Measurements from ENCODE around the gene KCTD20.
"Not testable (repeated sequence)": the region's sequence is repeated elsewhere in the genome, so short reads cannot be mapped to it uniquely, and the experiment has no call there.

KCTD20 gene

DNA sequence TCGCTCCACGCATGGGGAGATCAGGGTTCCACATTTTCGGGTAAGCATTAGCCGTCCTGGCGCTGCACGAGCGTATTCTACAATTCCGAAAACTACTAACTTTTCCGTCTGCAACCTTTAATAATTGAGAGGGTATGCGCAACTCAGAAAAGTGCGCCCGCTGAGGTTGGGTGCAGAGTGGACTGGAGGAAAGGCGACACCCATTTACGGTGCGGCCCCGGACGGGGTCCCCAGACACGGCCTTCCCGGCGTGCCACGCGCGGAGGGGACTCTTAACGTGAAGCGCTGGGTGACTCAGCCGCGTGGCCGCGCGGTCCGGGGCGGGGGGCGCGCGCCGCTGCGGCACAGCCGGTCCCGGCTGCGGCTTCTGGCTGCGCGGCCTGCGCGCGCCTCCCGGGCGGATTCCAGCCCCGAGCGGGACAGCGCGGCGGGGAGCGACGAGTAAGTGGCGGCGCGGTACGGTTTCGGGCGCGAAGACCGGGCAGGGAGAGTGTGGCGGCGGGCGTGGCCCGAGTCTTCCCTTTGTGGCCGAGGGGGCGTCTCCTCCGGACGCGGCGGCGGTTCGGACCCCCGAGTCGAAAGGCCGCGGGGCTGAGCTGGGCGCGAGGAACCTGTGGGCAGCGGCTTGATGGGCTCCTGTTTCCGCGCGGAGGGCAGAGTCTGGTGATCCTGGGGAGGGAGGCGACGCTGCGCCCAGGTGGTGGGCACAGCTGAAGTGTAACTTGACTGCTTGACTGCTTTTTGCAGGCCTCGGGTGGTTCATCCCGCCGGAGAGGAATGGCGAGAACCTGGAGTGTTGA is at the start of gene KCTD20, which contains the start of gene PXT1:
TSS of gene KCTD20 (plus strand) at position 330 of the 800 bp plus-strand sequence. CDS start 27,098 bp downstream, outside the sequence.
TSS of gene PXT1 (minus strand) at position 184 of the 800 bp plus-strand sequence. CDS start 16,772 bp downstream, outside the sequence.
- DNase-seq, result peak; percentile 88

- DNase-seq, result no peak
Observed at GRCh38 chr6:36399970-36400369, 42.8 kb upstream of the KCTD20 start.

DNA sequence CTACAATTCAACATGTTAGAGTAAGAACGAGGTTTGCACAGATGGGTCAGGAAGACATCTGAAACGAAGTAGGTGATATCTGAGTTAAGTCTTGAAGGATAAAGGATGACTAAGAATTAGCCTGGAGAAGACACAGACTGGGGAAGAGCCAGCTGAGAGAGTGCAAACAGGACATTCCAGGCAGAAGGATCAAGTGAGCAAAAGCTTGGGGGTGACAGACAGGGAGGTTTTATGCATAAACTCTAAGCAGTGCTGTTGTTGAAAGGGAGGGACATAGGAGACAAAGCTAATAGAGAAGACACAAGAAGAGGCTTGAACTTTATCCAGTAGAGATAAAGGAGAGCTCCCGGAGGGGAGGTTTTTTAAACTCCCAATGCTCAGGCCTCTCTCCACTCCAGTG is 40.3 kb upstream of the KCTD20 start:
- DNase-seq, result no peak

DNA sequence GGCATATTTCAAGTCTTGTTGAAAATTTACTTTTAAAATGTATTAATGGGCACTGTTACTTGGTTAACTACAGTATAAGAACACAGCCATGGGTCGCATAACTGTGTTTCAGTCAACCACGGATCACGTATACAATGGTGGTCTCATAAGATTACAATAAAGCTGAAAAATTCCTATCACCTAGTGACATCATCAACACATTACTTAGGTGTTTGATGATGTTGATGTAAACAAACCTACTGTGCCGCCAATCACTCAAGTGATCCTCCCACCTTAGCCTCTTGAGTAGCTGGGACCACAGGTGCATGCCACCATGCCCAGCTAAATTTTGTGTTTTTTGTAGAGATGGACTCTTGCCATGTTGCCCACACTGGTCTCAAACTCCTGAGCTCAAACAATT is 38.6 kb upstream of the KCTD20 start:
- no peak for DNase-seq

- not testable (repeated sequence) for DNase-seq
Observed at GRCh38 chr6:36409718-36410117, 33.1 kb upstream of the KCTD20 start.

DNA sequence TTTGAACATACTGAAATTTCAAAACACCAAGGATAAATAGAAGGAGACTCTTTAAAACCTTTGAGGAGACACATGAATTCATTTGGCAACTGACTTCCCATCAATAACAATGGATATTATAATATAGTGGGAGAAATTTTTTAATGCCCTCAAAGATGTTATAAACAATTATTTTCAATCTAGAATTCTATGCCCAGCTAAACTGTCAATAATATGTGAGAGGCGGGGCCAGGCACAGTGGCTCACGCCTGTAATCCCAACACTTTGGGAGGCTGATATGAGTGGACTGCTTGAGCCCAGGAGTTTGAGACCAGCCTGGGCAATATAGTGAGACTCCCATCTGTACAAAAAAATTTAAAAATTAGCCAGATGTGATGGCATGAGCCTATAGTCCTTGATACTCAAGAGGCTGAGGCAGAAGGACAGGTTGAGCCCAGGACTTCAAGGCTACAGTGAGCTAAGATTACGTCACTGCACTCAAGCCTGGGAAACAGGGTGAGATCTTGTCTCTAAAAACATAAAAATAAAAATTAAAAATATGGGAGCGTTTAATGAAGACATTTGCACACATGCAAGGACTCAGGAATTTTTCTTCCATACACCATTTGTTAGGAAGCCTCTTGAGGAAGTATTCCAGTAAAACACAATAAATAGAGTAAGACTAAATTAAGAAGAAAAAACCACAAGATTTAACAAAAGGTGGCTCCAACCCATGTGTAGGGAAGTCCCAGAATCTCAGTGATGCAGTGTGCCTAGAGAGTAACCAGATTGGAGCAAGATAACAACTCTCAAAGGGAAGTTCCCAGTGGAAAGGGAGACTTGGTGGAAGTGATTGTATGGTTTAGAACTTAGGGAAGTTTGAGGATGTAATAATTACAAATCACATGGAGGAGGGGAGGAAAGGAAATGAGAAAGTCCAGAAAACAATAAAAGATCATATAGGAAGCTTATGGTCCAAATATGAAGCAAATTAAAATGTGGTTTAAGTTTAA is 29.0 kb upstream of the KCTD20 start:
- DNase-seq, result no peak

GRCh38 chr6:36414481-36414880 is 28.3 kb upstream of the KCTD20 start:
- DNase-seq, result no peak

DNA sequence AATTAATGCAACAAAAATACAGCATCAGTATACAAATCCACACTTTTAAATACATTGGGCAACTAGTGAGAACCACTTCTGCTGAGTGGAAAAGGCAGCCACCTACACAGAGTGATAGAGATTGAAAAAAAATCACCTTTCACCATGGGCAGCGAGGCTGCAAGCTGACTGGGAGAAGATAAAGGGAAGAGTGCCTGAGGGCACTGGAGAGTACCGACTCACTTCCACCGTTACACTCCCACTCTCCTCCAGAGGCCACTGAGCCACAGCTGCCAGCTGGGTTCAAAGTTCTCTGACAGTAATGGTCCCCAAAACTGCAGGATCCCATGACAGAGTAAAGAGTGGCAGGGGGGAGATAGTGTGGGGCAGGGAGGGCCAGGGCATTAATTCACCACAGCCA is 24.2 kb upstream of the KCTD20 start:
- DNase-seq, result no peak

DNA sequence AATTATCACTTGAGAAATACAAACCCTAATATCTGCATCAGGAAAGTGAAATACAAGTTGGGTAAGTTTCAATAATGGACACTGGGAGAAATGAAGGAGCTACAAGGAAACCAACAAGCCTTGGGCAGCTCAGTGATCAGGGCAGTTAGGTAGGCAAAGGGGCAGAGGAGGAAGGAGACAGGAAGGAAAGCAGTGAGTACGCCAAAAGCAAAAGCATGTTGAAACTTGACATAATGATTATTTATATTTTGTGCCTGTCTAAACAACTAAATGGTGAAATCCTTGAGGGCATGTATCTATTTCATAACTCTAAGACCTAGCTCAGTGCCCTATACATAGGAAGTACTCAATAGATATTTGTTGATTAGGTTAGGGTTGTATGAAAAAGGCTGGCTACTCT is 23.5 kb upstream of the KCTD20 start:
- no peak for DNase-seq

DNA sequence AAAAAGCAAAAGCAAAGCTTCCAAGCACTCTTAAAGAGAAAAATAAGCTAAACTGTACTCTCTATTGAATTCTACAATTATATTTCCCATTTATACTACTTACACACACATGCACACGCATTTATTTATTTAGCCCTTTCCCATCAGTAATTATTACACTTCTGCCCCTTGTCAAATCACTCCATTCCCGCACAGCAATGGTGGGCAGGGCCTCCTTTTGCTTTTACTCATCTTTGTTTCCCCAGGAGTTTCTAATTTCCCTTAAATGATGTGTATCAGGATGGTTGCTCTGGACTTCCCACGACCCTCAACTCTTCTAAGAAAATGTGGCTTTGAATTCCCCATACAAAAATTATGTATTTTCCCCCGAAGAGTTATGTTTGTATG is 20.1 kb upstream of the KCTD20 start:
- no peak for DNase-seq

DNA sequence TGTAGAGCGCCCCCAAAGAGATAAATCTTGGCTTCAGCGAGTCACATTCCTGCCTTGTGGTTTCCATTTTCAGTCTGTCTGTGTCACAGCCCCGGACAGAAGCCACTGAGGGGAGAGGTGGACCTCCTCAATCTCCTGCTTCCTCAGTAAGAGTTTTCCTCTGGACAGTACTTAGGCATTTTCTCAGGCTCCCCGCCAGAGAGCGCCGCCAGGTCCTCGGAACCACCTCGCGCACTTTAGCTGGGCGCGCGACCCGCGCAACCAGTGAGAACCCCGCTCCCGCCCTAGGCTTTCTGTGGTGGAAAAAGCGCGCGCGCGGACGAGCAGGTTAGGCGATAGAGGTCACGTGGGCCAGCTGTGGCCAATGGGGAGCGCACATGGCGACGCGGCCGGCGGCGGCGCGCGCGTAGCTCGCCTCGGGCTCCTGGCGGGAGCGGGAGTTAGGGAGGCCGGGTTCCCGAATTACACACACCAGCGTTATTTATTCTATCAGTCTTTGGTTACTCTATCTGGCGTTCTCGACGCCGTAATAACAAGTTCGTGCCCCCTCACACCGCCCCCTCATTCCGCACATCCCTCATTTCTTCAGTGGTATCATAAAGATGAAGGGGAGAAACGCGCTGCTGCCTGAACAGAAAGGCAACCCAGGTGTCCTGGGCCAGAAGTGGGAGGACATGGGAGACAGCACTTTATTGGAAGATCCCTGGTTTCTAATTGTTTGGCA is 19.5 kb upstream of the KCTD20 start:
- peak; percentile 100 for DNase-seq

GRCh38 chr6:36426622-36427021 is 16.2 kb upstream of the KCTD20 start:
- DNase-seq, result no peak

GRCh38 chr6:36428911-36429310 is 13.9 kb upstream of the KCTD20 start:
- no peak for DNase-seq

- DNase-seq, result no peak
Observed at GRCh38 chr6:36430351-36430750, 12.4 kb upstream of the KCTD20 start.

- no peak for DNase-seq
Observed at GRCh38 chr6:36431197-36431596, 11.6 kb upstream of the KCTD20 start.

DNA sequence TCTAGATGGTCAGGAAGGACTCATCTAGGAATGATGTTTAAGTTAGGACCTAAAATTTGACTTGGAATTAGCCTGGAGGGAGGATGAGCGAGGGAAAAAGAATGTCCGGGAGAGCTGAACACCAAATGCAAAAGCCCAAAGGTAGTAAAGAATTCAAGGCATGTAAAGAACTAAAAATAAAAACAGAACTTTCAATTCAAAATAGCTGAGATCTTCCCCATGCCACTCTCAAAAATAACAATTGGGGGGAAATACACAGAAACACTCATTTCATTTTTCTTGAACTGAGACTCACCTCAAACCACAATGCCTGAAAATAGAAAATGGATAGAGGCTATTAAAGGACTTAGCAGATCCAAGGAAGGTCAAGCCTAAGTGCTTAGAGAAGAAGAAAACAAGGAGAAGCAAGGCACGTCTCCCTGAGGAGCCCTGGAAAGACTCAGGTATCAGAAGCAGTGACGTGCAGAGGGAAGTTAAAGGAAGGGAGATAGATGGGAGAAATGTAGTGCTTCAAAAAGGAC is 10.6 kb upstream of the KCTD20 start:
- no peak for DNase-seq

DNA sequence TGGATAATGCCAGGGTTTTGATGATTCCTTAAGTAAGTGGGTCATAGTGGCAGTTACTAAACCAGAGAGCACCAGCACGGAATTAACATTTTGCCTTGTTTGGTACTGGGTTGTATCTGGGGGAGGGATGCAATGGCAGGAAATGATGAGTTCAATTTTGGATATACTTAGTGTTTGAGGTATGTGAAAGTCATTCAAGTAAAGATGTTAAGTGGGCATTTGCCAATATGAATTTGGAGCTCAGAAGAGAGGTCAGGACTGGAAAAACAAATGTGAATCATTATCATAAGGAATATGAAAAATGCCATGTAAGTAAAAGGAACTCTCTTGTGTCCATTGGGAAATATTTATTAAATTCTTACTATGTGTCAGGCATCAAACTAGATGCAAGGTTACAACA is 6.3 kb upstream of the KCTD20 start:
- DNase-seq, result no peak

GRCh38 chr6:36441307-36441894 is 1.4 kb upstream of the KCTD20 start:
- peak; percentile 94 for DNase-seq

- no peak for DNase-seq
Observed at GRCh38 chr6:36442103-36442670, 613 bp upstream of the KCTD20 start.

- peak; percentile 48 for DNase-seq
Observed at GRCh38 chr6:36443471-36444428, 950 bp downstream of the KCTD20 start.

GRCh38 chr6:36444470-36444869 is 1.7 kb downstream of the KCTD20 start:
- no peak for DNase-seq
